GM18873 (cell line): ENCODE measurements around the gene PSMA3.
"Not testable (repeated sequence)": the region's sequence is repeated elsewhere in the genome, so short reads cannot be mapped to it uniquely, and the experiment has no call there.

Source experiments
- ATAC-seq: cut with Tn5 transposase; IDR thresholded peaks from one replicate; pipeline ENCODE4 v1.9.1; 2021; ENCODE audit warnings: mild to moderate bottlenecking, moderate library complexity, moderate number of reproducible peaks; ENCODE audit not compliant: unreplicated experiment, low FRiP score

The PSMA3 gene

DNA sequence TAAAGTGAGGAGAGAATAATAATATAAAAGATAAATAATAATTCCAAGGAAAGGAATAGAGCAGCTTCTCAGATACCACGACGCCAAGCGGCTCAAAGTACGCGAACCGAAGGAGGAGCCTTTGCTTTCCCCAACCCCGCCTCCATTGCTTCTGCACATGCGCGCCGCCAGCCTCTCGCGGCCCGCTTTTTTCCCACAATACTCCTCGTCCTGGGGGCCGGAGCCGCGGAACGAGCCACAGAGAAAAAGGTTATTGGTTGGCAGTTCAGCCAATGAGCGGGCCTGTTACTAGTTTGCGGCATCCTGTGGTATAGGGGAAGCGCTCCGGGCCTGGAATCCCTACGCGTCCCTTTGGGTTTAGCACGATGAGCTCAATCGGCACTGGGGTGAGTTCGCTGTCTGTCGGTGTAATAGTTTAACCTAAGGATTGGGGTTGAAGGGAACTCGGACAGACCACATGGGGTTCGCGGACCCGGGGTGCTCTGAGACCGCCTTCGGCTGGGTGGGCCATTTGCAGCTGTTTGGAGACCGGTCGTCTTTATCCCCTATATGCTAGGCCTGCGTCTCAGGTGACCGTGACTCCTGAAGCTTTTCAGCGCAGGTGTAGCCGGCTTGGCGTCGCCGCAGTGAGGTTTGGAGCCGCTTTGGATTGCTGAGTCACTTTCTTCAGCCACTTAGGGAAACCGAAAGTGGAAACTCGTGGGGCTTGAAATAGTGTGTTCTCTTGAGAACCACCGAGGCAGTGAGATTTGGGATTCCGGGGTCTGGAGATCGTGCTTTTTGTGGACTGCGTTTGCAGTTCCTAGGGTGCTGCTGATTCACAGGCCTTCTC, at the start of gene PSMA3:
Gene PSMA3, plus strand, starts transcription at position 288 of the 832 bp plus-strand sequence. Its CDS starts 78 bp downstream, at position 366.
- peak; percentile 89 for ATAC-seq

DNA sequence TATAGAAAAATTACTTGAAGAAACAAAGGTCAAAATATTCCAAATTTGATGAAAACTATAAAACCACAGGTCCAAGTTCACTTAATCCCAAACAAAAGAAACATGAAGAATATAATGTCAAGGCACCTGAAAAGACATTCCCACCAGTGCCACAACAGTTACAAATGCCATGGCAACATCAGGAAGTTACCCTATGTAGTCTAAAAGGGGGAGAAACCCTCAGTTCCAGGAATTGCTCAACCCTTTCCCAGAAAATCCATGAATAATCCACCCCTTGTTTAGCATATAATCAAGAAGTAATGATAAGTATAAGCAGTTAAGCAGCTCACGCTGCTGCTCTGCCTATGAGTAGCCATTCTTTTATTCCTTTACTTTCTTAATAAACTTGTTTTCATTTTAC, 48.4 kb upstream of the PSMA3 start:
- ATAC-seq = no peak

DNA sequence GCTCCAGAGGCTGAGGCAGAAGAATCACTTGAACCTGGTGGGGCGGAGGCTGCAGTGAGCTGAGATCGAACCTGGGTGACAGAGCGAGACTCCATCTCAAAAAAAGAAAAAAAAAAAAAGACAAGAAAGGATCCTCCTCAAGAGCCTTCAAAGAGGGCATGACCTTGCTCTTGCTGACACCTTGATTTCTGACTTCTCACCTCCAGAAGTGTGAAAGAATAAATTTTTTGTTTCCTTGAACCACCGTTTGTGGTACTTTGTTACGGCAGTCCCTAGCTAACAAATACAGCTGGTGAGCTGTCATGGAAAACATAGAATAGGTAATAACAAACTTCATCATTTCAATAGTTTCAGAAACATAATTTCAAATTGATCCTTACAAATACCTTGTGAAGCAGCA, 46.6 kb upstream of the PSMA3 start:
- no peak for ATAC-seq

DNA sequence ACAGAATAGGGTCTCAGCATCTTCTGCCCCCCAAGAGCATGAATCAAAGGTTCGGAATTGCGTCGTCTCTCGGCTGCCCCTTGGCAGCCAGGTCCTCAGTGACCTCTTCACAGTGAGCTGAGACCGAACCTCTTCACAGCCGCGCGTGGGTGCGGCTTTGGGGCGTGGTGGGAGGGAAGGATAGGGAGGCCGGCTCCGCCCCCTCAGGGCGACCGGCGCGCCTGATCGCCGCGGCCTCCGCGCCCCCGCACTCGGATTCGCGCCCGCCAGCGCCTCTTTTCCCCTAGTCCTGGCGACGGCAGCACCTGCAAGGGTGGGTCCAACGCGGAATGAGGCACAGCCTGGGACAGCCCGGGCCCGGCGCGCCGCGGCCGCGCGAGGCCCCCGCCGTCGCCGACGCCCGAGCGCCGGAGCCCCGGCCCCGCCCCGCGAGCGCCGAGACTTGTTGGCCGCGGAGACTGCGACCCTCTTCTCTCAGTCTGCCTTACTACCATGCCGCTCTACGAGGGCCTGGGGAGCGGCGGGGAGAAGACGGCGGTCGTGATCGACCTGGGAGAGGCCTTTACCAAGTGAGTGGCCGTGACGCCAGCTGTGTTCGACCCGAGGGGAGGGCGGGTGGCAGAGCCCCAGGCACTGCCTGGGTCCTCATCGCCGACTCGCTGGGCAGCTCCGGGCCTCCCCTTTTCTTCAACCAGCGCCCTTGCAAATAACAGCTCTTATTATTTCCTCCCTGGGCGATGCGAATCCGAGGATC, 44.7 kb upstream of the PSMA3 start, which contains the start of gene ACTR10:
Gene ACTR10, plus strand, starts transcription at position 424 of the 754 bp plus-strand sequence. Its CDS starts 69 bp downstream, at position 493.
- ATAC-seq = peak; percentile 91

DNA sequence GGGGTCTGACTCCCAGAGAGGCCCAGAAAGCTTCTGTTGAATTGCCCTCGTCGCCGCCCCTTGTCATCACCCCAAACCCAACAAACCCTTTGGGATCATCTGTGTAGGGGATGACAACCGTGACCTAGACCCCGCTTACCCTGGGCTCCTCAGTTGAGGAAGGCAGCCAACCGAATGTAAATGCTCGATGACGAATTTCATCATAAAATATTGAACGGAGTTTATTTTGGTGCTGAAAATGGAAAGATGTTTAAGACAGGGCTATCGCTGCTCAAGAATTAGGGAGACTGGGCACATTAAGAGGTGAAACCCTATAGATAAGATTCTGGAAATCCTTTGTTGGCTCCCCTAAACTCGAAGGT, 44.2 kb upstream of the PSMA3 start:
- ATAC-seq = peak; percentile 12

DNA sequence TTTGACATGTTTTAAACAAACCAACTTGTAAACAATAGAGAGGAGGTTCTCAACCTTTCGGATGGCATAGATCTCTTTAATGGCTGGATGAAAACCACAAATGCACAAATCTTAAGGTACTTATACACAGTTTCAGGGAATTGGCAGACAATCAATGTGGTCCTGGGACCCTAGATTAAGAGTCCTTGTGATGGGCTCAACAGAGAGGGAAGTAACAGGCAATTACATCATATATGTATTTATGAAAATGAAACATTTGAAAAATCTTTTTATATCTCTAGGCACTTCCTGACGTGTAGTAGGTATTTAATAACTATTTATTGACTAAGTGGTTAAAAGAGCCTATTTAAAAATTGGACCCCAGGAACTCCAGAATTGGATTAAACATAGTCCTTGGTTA, 43.8 kb upstream of the PSMA3 start:
- ATAC-seq = no peak

DNA sequence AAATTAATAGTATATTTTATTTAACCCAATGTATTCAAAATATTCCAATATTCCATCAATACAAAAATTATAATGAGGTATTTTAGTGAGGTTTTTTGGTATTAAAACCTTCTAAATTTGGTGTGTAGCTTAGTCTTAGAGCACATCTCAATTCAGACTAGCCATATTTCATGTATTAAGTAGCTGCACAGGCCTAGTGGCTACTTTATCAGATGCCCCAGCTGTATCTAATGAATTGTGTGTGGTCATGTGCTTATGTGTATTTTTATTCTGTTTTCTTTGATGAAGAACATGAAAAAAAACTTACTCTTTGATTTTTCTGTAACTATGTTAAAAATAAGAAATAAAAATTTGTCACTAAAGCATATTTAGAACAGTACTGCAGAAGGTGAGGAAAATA, 31.5 kb upstream of the PSMA3 start:
- ATAC-seq = no peak

DNA sequence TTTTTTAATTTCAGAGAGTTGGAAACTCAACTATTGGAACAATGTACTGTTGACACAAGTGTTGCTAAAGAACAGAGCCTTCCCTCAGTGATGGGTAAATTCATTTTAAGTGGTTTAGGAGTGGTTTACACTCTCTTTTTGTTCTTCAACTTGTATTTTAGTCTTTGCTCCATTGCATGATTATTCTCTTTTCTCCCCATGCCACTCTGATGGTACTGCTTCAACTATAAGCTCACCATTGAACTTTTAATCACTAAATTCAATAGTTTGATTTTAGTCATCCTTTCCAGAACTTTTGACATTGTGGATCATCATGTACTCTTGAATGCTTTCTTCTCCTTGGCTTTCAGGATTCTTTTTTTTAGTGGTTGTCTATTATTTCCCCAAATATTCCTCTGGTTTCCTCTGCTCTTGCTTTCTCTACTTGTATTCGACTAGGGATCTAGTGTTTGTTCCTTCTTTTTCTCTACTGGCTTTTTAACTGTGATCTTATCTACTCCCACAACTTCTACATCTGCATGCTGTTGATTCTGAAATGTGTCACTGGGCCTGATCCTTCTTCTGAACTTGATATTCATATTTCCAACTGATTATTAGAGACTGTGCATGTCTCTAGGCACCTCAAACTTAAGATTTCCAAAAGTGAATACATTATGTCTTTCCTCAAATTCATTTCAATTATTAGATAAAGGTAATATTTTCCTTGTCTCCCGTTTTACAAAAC, 29.3 kb upstream of the PSMA3 start:
- ATAC-seq = no peak

DNA sequence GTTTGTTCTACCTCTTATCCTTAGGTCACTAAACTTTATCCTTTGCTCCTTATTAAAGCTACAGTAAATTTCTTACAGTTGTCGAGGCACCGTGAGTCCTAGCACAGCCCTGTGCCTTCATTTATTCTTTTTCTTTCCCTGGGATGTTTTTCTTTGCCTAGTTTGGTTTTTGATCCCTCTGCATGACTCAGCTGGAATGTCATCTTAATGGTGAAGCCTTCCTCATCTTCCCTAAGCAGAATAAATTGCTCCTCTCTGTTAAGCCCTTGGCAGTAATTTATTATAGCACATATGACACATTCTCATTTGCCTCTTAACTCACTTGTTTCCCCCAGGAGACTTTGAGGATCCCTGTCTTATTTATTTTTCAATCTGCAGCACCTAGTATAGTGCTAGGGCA, 28.1 kb upstream of the PSMA3 start:
- ATAC-seq = no peak

DNA sequence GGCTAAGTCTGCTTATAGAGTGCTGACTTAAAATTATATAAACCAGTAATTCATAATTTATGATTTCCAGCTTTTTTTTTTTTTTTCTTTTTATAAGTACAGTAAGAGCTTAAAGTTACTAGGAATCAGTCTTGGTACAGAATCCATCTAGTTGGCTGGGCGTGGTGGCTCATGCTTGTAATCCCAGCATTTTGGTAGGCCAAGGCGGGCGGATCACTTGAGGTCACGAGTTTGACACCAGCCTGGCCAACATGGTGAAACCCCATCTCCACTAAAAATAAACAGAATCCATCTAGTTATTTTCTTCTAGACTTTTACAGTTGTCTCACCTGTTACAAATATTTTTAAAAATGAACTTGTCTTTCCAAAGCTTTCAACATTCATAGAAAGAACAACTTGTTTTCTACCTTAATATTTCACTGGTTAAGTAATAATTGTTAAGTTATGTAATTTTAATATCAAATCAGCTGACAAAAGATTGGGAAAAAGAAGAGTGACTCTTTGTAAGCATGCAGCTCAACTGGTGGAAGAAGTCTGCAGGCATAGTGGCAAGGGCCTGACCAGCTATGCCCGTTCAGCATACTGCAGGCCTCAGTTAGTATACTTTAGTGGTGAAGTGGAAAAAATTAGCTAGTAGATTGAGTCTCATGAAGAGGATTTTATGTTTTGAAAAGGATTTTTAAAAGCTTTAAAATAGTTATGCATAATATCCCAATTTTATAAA, 17.4 kb upstream of the PSMA3 start:
- ATAC-seq = no peak

DNA sequence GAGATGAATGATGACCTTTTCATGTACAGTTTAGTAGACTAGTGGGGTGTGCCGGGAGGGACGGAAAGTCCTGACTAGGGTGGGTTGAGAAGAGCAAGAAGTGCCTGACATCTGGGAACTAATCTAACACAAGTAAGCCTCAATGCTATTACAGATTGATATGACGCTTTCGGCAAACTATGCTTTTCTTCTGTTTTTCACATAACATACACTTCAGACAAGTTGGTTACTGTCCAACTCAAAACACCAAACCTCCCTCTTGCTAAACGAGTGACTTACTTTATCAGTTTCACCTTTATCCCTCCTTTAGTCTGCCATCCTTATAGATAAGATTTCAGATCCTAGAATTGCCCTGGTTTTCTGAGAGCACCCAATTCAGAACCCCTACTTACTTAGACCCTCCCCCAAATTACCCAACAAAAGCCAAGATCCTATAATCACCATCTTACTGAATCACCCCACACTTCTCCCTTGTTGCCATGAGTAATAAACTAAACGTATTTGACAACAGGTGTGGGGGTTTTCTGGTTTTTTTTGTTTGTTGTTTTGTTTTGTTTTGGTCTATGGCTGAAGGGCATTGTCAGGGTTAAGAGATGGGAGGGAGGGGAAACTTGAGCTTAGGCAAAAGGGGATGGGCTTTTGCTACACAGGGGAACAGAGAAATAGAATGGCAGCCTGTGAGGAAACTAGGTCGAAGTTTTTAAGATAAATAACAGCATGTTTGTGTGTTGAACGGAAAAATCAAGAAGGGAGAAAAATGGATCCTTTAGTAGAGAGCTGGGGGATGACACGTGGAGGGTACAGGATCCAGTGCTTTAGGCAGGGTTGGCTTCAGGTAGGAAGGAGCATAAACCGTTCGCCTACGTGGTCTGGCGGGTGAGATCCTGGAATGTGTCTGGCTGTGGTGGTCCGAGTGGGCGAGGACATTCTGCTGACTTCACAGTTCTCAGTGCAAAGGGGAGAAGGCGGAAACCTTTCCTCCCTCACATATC, 6.1 kb upstream of the PSMA3 start:
- ATAC-seq = no peak

DNA sequence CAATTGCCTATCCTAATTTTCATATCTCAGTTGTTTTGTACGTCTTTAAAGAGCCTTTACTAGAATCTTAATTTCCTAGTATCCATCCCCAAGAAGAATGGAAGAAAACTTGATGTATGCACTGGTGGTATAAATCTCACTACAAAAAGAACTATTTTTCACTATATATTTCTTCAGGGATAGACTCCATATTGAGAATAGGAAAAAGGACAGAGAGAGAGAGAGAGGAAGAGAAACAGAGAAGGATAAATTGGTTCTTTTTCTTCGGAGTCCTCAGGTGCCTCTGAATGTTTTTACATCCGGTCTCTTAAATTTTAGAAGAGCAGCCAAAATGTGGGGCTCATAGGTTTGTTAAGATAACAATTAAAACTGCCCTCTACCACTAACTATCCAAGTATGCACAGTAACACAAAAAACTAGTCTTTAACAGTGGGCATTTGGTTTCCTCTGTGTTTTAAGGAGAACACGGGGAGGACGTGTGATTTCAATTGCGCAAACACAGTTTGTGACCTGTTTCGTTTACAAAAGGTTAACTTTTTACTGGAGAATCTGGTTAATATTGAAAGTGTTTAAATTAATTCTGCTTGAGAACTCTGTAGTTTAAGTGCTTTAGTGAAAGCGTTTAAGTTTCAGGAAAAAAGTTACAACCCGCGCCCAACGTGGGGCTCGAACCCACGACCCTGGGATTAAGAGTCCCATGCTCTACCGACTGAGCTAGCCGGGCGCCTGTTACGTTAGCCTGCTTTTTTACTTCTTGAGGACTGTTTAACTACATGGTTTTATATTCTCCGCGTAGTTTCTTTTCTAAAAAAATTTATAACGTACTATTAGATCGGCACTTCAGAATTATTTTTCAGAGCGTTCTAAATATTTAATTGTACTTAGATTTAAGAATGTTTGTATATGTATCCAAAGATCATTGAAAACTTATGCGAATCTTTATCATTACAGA, 5.1 kb upstream of the PSMA3 start:
- no peak for ATAC-seq

DNA sequence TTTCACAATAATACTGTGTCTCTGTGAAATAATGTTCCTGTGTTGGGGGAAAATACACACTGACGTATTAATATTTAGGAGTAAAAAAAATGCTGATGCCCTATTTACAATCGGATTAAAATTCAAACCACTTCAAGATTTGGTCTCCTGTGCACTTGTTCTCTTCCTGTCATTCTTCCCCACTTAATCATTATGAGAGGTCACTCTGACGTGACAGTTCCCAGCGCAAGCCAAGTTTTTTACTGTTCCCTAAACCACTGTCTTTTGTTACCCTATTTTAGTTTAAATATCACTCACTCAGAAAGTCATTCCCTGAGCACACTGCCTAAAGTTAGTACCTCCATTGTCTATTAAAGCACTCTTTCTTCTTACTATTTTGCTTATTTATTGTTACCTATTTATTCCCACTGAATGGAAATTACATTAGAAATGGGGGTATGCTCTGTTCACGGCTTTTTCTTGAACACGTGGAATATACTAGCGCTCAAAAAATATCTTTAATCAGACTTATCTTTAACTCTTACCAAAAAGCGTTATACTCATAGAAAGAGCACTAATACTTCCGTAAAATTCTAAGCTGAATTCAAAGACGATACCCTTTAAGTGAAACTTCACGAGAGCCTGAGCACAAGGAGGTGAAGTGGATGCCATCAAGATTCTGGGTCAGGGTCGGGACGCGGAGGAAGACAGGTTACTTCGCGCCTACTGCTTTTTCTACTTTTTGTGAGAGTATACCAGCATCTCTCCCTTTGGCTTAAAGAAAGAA, 670 bp upstream of the PSMA3 start:
- peak; percentile 34 for ATAC-seq

DNA sequence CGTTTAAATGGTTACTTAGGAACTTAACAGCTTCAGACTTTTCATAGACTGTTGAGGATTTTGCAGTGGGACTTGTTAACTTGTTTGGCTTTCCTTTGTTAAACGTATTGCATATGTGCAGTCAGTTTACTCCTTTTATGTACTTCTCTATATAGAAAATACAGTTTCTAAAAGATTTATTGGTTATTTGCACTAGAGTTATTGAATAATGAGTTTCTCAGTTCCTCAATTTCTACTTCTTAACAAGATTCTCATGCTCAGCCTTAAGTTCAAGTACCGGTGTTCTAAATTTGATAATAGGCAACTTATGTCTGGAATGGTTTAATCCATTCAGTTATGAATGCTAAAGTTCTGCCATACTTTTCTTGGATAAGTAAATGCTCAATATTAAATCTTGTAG, 919 bp downstream of the PSMA3 start:
- ATAC-seq = no peak

DNA sequence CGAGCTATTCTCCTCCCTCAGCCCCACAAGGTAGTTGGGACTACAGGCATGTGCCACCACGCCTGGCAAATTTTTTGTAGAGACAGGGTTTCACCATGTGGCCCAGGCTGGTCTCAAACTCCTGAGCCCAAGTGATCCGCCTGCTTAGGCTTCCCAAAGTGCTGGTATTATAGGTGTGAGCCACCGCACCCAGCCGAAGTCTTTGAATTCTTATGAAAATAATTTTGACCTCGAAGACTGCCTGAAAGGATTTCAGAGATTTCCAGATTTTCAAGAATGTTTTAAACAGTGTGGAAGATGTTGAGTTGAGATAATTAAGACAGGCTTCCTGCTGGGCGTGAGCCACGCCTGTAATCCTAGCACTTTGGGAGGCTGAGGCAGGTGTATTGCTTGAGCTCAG, 5.0 kb downstream of the PSMA3 start:
- no peak for ATAC-seq

DNA sequence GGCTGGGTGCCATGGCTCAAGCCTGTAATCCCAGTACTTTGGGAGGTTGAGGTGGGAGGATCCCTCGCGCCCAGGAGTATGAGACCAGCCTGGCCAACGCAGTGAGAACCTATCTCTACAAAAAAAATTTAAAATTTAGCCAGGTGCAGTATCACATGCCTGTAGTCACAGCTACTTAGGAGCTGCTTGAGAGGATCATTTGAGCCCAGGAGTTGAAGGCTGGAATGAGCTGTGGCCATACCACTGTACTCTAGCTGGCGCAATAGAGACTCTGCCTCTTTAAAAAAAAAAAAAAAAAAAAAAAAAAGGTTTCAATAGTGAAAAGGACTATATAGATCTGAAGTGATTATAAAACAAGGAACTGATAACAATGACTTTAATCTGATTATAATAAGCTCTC, 13.5 kb downstream of the PSMA3 start:
- ATAC-seq = no peak

DNA sequence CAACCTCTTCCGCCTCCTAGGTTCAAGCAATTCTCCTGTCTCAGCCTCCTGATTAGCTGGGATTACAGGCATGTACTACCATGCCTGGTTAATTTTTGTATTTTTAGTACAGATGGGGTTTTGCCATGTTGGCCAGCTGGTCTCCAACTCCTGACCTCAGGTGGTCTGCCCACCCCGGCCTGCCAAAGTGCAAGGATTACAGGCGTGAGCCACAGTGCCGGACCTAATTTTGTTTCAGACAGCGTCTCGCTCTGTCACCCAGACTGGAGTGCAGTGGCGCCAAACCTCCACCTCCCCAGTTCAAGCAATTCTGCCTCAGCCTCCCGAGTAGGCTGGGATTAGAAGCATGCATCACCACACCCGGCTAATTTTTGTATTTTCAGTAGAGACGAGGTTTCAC, 17.4 kb downstream of the PSMA3 start:
- ATAC-seq = not testable (repeated sequence)
